SK-N-SH (cell line): ENCODE results near the gene DTNA. TPM values are rescaled to one million over a fixed set of nuclear protein-coding genes. Genes with fewer than 3 reads are reported as not detected.

Experiments used
- CTCF ChIA-PET: fragments of 300-600, 350-600 bp; formaldehyde crosslinking; extraction: SDS; loops from one replicate; lab custom pipeline; 2021; lab: Yijun Ruan, JAX
- POLR2A ChIA-PET: fragments of 350-600 bp; sonication (Branson Sonifier 250); formaldehyde crosslinking; extraction: SDS; loops from one replicate; lab custom pipeline; 2020; ENCODE audit warnings: antibody characterized with exemption, inconsistent platforms; lab: Yijun Ruan, JAX
- DNase-seq: peaks from one replicate; pipeline ENCODE4 v3.0.0; 2012
- H2AFZ ChIP-seq: fragments of 200-600 bp; sonication (generic); 2 replicates; pipeline ENCODE4 v1.8.1; 2016; ENCODE audit warnings: antibody characterized with exemption, mild to moderate bottlenecking, low read depth
- H3F3A ChIP-seq: fragments of 200-600 bp; sonication (generic); replicated peaks from 2 replicates; pipeline ENCODE3; 2016; ENCODE audit warnings: antibody characterized with exemption, mild to moderate bottlenecking; ENCODE audit not compliant: insufficient read depth
- H3K27ac ChIP-seq, 2 experiments: fragments of 200-500 bp in 1 of 2; fragments of 200-600 bp in 1 of 2; sonication (Bioruptor generic) in 1 of 2; sonication (generic), shearing (Covaris generic) in 1 of 2; 2 replicates each; pipeline versions ENCODE4 v1.5.1 to v1.6.1; 2014 to 2016; ENCODE audit warnings: low read depth in 2 of 2, inconsistent platforms in 1 of 2, low read length in 1 of 2, mild to moderate bottlenecking in 1 of 2, mixed read lengths in 1 of 2
- H3K27me3 ChIP-seq: fragments of 200-600 bp; sonication (generic), shearing (Covaris generic); 2 replicates; pipeline ENCODE4 v1.6.1; 2016; ENCODE audit warnings: mixed run types; ENCODE audit not compliant: insufficient read depth
- H3K36me3 ChIP-seq, 2 experiments: fragments of 200-500 bp in 1 of 2; fragments of 200-600 bp in 1 of 2; sonication (Bioruptor generic) in 1 of 2; sonication (generic) in 1 of 2; replicated peaks in 1 of 2; 2 replicates each; pipeline versions ENCODE3 to v1.5.1; 2014 to 2016; ENCODE audit warnings: low read length in 1 of 2, mild to moderate bottlenecking in 1 of 2; ENCODE audit not compliant: insufficient read depth in 2 of 2, control insufficient read depth in 1 of 2
- H3K4me1 ChIP-seq, 2 experiments: fragments of 200-500 bp in 1 of 2; fragments of 200-600 bp in 1 of 2; sonication (Bioruptor generic) in 1 of 2; sonication (generic), shearing (Covaris generic) in 1 of 2; 2 replicates each; pipeline versions ENCODE4 v1.5.1 to v1.6.1; 2014 to 2016; ENCODE audit warnings: low read depth in 1 of 2, low read length in 1 of 2, mixed run types in 1 of 2; ENCODE audit not compliant: insufficient read depth in 2 of 2, control insufficient read depth in 1 of 2
- H3K4me2 ChIP-seq: fragments of 200-600 bp; sonication (generic), shearing (Covaris generic); 2 replicates; pipeline ENCODE4 v1.6.1; 2017; ENCODE audit warnings: mixed run types
- H3K4me3 ChIP-seq, 2 experiments: fragments of 200-500 bp in 1 of 2; fragments of 200-600 bp in 1 of 2; sonication (Bioruptor generic) in 1 of 2; sonication (generic), shearing (Covaris generic) in 1 of 2; 2 replicates each; pipeline versions ENCODE4 v1.5.1 to v1.8.1; 2014 to 2016; ENCODE audit warnings: low read depth in 2 of 2, inconsistent platforms in 1 of 2, low read length in 1 of 2, mild to moderate bottlenecking in 1 of 2, mixed read lengths in 1 of 2, moderate library complexity in 1 of 2
- H3K79me2 ChIP-seq: fragments of 200-600 bp; sonication (generic); 2 replicates; pipeline ENCODE4 v1.8.1; 2017; ENCODE audit warnings: mild to moderate bottlenecking; ENCODE audit not compliant: insufficient read depth
- H3K9ac ChIP-seq: fragments of 200-600 bp; sonication (generic); 2 replicates; pipeline ENCODE4 v1.6.1; 2017; ENCODE audit warnings: mixed run types
- H3K9me2 ChIP-seq: fragments of 200-600 bp; sonication (generic); 2 replicates; pipeline ENCODE4 v1.6.1; 2017; ENCODE audit warnings: mixed run types
- H3K9me3 ChIP-seq: fragments of 200-600 bp; sonication (generic); 2 replicates; pipeline ENCODE4 v1.6.1; 2017; ENCODE audit warnings: mixed run types, mild to moderate bottlenecking, moderate library complexity
- H4K20me1 ChIP-seq: fragments of 200-600 bp; sonication (generic); 2 replicates; pipeline ENCODE4 v1.6.1; 2017; ENCODE audit warnings: mild to moderate bottlenecking, mixed run types; ENCODE audit not compliant: insufficient read depth
- EP300 ChIP-seq, 2 experiments: IDR thresholded peaks; 2 replicates each; pipeline versions ENCODE4 v1.4.0 to v1.6.1; 2012; ENCODE audit warnings: borderline replicate concordance in 1 of 2, low read depth in 1 of 2, low read length in 1 of 2
- FOSL2 ChIP-seq: IDR thresholded peaks from 2 replicates; pipeline ENCODE4 v1.4.0; 2012; ENCODE audit warnings: low read depth, mild to moderate bottlenecking, moderate library complexity, borderline replicate concordance
- GATA2 ChIP-seq: sonication (generic); formaldehyde crosslinking; IDR thresholded peaks from 2 replicates; pipeline ENCODE4 v1.5.0; 2020; ENCODE audit warnings: mild to moderate bottlenecking, missing genetic modification reagents
- MEF2A ChIP-seq: IDR thresholded peaks from 2 replicates; pipeline ENCODE4 v1.4.0; 2012; ENCODE audit warnings: low read depth, borderline replicate concordance
- MXI1 ChIP-seq: IDR thresholded peaks from 2 replicates; pipeline ENCODE4 v1.6.1; 2012; ENCODE audit warnings: mild to moderate bottlenecking, low read depth, low read length, improper control_type of control experiment
- NFIC ChIP-seq: IDR thresholded peaks from 2 replicates; pipeline ENCODE4 v1.4.0; 2012; ENCODE audit warnings: borderline replicate concordance
- RAD21 ChIP-seq: IDR thresholded peaks from 2 replicates; pipeline ENCODE4 v1.6.1; 2012; ENCODE audit warnings: mild to moderate bottlenecking, low read length
- RCOR1 ChIP-seq: fragments of 150-350 bp; IDR thresholded peaks from 2 replicates; pipeline ENCODE4 v1.6.1; 2017; ENCODE audit warnings: antibody characterized with exemption, low read length
- RFX5 ChIP-seq: IDR thresholded peaks from 2 replicates; pipeline ENCODE4 v1.6.1; 2012; ENCODE audit warnings: mild to moderate bottlenecking, improper control_type of control experiment, low read length
- RXRA ChIP-seq: IDR thresholded peaks from 2 replicates; pipeline ENCODE4 v1.4.0; 2012; ENCODE audit warnings: low read depth, mild to moderate bottlenecking, borderline replicate concordance
- SIN3A ChIP-seq: IDR thresholded peaks from 2 replicates; pipeline ENCODE4 v1.6.1; 2012; ENCODE audit warnings: low read depth, mild to moderate bottlenecking, low read length, moderate library complexity, borderline replicate concordance
- TAF1 ChIP-seq: IDR thresholded peaks from 2 replicates; pipeline ENCODE4 v1.6.1; 2012; ENCODE audit warnings: low read depth, mild to moderate bottlenecking, low read length, moderate library complexity, borderline replicate concordance
- TCF12 ChIP-seq: IDR thresholded peaks from 2 replicates; pipeline ENCODE4 v1.4.0; 2012
- WGBS: methylation state at CpG from one replicate; pipeline ENCODE4 v1.1.6; 2017; ENCODE audit warnings: low lambda C conversion rate; 5-methylcytosine and 5-hydroxymethylcytosine counted together
- polyA plus RNA-seq, 3 experiments: library from polyadenylated mRNA; depleted of rRNA; stranded (reverse); fragments of >200 nt; gene quantifications; 2 replicates each; pipeline ENCODE4 v1.2.3, GENCODE V29; 2012
- TF ChIP-seq, protein P1 (sequence below): fragments of 150-350 bp; IDR thresholded peaks from 2 replicates; pipeline ENCODE4 v1.6.1; 2016; ENCODE audit warnings: mild to moderate bottlenecking, low read depth, low read length
- TF ChIP-seq, protein P2 (sequence below): IDR thresholded peaks from 2 replicates; pipeline ENCODE4; 2012
- TF ChIP-seq, protein P3 (sequence below): IDR thresholded peaks from 2 replicates; pipeline ENCODE4 v1.6.1; 2012; ENCODE audit warnings: mild to moderate bottlenecking, low read depth, low read length, moderate library complexity

DTNA gene
- polyA plus RNA-seq, 1 of the 3 experiments (the other 2 are of a cell fraction) = 7.9 TPM

DNA sequence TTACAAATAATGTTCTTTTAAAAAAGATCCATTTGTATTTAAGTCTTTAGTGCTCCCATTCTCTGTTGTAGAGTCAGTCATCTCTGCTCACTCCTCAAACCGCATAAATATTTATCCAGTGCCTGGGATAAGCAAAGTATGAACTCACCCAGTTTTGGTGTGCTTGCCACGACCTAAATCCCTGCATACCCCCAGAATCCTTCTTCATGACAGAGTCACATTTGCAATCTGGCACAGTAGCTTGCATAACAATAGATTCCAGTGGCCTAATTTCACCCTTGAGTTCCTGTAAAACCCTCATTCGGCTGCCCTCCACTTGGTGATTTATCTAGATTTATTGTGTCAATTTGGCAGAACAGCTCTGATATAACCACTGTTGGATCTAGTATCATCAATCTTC, 92.9 kb downstream of the DTNA start (continued):
- TF ChIP-seq RAD21 = no peak
- no peak for TF ChIP-seq GATA2 (CRISPR knock-in tag)
- TF ChIP-seq FOSL2 = no peak

DNA sequence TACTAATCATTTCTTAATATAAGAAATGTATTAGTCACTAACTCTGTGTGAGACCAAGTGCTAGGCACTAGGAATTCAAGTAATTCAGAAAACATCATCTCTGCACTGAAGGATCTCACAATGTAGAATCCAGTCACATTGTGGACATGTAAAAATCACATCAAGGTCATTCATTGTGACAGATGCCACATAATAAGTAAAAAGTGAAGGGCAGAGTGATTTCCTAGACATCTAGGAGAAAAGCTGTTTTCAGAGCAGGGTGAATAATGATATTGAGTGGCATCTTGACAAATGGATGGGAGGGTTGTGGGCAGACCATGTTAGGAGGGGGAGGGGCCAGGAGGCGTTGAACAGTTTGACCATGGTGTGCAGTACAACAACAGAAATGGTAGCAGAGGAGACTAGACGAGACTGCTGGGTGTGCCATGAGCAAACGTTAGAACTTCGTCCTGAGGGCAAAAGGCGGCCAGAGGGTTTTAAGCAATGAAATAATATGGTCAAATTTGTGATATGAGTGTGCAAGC, 93.8 kb downstream of the DTNA start:
- WGBS = 74% methylated on average over 5 of the region's 5 CpGs
- H3K4me3 ChIP-seq = no peak overlapping the region
- no peak overlapping the region for H3K27ac ChIP-seq
- H3K36me3 ChIP-seq = no peaks in the 10 kb centered on the region
- H3K79me2 ChIP-seq = no peaks in the 10 kb centered on the region
- DNase-seq = no peak
- no peaks in the 10 kb centered on the region for H3K9me2 ChIP-seq
- TF ChIP-seq RXRA = no peak
- no peak for TF ChIP-seq NFIC
- TF ChIP-seq, protein P1, sequence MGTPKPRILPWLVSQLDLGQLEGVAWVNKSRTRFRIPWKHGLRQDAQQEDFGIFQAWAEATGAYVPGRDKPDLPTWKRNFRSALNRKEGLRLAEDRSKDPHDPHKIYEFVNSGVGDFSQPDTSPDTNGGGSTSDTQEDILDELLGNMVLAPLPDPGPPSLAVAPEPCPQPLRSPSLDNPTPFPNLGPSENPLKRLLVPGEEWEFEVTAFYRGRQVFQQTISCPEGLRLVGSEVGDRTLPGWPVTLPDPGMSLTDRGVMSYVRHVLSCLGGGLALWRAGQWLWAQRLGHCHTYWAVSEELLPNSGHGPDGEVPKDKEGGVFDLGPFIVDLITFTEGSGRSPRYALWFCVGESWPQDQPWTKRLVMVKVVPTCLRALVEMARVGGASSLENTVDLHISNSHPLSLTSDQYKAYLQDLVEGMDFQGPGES = no peak
- no peak for TF ChIP-seq EP300 (IDR thresholded peaks at IDR 0.05; ENCODE audit: borderline replicate concordance in 1 of 2, low read depth in 1 of 2, low read length in 1 of 2)
- TF ChIP-seq GATA2 (CRISPR knock-in tag) = no peak
- TF ChIP-seq MEF2A = no peak
- TF ChIP-seq MXI1 = no peak
- TF ChIP-seq SIN3A = no peak
- no peak for TF ChIP-seq RFX5
- TF ChIP-seq TCF12 = no peak
- no peak for TF ChIP-seq RCOR1
- no peak for TF ChIP-seq FOSL2
- TF ChIP-seq, protein P2, sequence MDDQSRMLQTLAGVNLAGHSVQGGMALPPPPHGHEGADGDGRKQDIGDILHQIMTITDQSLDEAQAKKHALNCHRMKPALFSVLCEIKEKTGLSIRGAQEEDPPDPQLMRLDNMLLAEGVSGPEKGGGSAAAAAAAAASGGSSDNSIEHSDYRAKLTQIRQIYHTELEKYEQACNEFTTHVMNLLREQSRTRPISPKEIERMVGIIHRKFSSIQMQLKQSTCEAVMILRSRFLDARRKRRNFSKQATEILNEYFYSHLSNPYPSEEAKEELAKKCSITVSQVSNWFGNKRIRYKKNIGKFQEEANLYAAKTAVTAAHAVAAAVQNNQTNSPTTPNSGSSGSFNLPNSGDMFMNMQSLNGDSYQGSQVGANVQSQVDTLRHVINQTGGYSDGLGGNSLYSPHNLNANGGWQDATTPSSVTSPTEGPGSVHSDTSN = no peak
- TF ChIP-seq, protein P3, sequence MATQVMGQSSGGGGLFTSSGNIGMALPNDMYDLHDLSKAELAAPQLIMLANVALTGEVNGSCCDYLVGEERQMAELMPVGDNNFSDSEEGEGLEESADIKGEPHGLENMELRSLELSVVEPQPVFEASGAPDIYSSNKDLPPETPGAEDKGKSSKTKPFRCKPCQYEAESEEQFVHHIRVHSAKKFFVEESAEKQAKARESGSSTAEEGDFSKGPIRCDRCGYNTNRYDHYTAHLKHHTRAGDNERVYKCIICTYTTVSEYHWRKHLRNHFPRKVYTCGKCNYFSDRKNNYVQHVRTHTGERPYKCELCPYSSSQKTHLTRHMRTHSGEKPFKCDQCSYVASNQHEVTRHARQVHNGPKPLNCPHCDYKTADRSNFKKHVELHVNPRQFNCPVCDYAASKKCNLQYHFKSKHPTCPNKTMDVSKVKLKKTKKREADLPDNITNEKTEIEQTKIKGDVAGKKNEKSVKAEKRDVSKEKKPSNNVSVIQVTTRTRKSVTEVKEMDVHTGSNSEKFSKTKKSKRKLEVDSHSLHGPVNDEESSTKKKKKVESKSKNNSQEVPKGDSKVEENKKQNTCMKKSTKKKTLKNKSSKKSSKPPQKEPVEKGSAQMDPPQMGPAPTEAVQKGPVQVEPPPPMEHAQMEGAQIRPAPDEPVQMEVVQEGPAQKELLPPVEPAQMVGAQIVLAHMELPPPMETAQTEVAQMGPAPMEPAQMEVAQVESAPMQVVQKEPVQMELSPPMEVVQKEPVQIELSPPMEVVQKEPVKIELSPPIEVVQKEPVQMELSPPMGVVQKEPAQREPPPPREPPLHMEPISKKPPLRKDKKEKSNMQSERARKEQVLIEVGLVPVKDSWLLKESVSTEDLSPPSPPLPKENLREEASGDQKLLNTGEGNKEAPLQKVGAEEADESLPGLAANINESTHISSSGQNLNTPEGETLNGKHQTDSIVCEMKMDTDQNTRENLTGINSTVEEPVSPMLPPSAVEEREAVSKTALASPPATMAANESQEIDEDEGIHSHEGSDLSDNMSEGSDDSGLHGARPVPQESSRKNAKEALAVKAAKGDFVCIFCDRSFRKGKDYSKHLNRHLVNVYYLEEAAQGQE = no peak
- no peak for TF ChIP-seq TAF1
- TF ChIP-seq, all 33 proteins: peak for 0
- Histone ChIP-seq H3K27me3 (no peaks in the 10 kb centered on the region), H3F3A (no peaks in the 10 kb centered on the region), H3K4me2 (no peak overlapping the region), H3K9me3 (no peaks in the 10 kb centered on the region), H2AFZ (no peak overlapping the region), H3K9ac (no peak overlapping the region), H3K4me1 (no peaks in the 10 kb centered on the region), H4K20me1 (no peaks in the 10 kb centered on the region)
- ChIA-PET POLR2A (no interaction called here), CTCF (interaction anchor here (1.2 kb wide), 1 partner anchor 964 kb away, joined by 3 read pairs; no protein-coding TSS in a partner anchor)
